Subcutaneous abdominal adipose tissue (tissue), 5 donors: Measurements from ENCODE around the gene INTS1.

Experiments
- H3K27ac ChIP-seq: one replicate; pipeline ENCODE4 v1.7.0; 2013; ENCODE audit warnings: low read depth, mild to moderate bottlenecking, inconsistent platforms, low read length, moderate library complexity
- H3K27me3 ChIP-seq, 5 donors: one replicate each; pipeline ENCODE4 v1.7.0; 2013; ENCODE audit warnings: low read length in 5 of 5, inconsistent platforms in 1 of 5; ENCODE audit not compliant: control insufficient read depth in 5 of 5, insufficient read depth in 4 of 5
- H3K36me3 ChIP-seq, 5 donors: one replicate each; pipeline ENCODE4 v1.7.0; 2013; ENCODE audit warnings: low read length in 5 of 5; ENCODE audit not compliant: control insufficient read depth in 5 of 5, insufficient read depth in 5 of 5
- H3K4me1 ChIP-seq, 5 donors: one replicate each; pipeline ENCODE4 v1.7.0; 2013; ENCODE audit warnings: low read length in 5 of 5, mild to moderate bottlenecking in 3 of 5, moderate library complexity in 1 of 5; ENCODE audit not compliant: control insufficient read depth in 5 of 5, insufficient read depth in 5 of 5
- H3K4me3 ChIP-seq, 5 donors: one replicate each; pipeline ENCODE4 v1.7.0; 2013; ENCODE audit warnings: low read length in 5 of 5, low read depth in 1 of 5
- H3K9ac ChIP-seq, 5 donors: one replicate each; pipeline ENCODE4 v1.7.0; 2013; ENCODE audit warnings: low read length in 5 of 5, mild to moderate bottlenecking in 4 of 5, moderate library complexity in 3 of 5
- H3K9me3 ChIP-seq, 5 donors: one replicate each; pipeline ENCODE4 v1.7.0; 2013; ENCODE audit warnings: low read length in 5 of 5; ENCODE audit not compliant: control insufficient read depth in 5 of 5
- donor health status: healthy.
- donor health status: healthy.
- donor health status: healthy.
- donor health status: healthy.
- donor health status: healthy.

The INTS1 gene

DNA sequence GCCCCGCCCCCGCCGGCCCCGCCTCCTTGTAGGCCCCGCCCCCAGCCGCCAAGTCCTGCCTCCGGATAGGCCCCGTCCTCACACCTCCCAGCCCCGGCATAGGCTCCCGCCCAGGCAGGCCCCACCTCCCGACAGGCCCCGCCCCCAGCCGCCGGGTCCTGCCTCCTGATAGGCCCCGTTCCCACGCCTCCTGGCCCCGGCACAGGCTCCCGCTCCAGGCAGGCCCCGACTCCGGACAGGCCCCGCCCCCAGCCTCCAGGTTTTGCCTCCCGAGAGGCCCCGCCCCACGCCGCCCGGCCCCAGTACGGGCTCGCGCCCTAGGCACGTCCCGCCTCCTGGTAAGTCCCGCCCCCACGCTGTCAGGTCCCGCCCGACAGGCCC is 44.7 kb downstream of the INTS1 start:
- Histone ChIP-seq H3K9ac (no peak overlapping the region), H3K36me3 (no peaks in the 10 kb centered on the region), H3K27ac (peak overlapping the region; percentile 94), H3K4me1 (peaks cover 13 to 72% (median 50%) of the 10 kb centered on the region in 5 donors), H3K27me3 (no peaks in the 10 kb centered on the region), H3K4me3 (peak overlapping the region in 2 of 5 donors; percentile 90 to 95), H3K9me3 (no peaks in the 10 kb centered on the region)

DNA sequence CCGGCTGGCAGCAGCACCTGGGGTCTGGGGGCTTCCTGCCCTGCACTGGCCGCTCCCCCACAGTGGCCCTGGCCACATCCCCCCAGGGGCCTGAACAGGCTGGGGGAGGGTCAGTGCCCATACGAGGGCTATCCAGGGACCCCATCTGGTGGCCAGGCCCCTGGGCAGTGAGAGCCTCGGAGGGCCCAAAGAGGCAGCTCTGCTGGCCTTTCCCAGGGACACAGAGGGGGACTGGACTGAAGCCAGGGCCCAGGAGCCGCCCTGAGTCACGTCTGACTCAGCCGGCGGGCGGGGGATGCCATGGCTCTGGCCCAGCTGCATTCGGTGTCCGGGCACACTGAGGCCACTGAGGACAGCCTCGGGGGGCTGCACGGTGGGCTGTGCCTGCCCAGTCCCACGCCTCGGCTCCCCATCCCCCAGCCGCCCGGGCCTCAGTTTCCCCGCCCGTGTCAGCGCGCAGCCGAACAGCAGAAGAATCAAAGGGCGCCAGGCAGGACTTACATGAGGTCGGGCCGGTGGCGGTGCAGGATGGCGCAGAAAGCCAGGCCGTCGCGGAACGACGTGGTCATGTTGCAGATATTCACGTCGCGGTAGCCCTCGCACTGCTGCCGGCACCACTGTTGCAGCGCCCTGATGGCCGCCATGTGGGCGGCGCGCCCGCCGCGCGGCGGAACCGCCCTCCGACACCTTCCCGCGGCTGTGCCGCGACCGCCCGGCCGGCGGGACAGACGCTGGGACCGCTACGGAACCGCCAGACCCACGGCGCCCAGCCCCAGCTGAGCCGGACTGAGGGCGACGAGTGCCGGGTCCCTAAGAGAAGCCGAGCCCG is 45.3 kb downstream of the INTS1 start, which contains the start of gene MICALL2:
MICALL2 (minus strand) TSS at position 788 of the 829 bp plus-strand sequence; CDS start at position 644, 144 bp downstream.
- no peaks in the 10 kb centered on the region for H3K27me3 ChIP-seq
- H3K9ac ChIP-seq, result peak within 1 kb of the TSS; percentile 77 to 89 (median 83)
- peaks cover 13 to 74% (median 50%) of the 10 kb centered on the region in 5 donors for H3K4me1 ChIP-seq
- peak within 1 kb of the TSS; percentile 72 to 95 (median 84) for H3K4me3 ChIP-seq
- H3K27ac ChIP-seq, result peak within 1 kb of the TSS; percentile 94
- no peaks in the 10 kb centered on the region for H3K9me3 ChIP-seq
- H3K36me3 ChIP-seq, result no peaks in the 10 kb centered on the region

GRCh38 chr7:1457949-1458682 is 46.1 kb downstream of the INTS1 start:
- peak overlapping the region; percentile 94 for H3K27ac ChIP-seq
- peak overlapping the region in 4 of 5 donors; percentile 64 to 86 (median 70) for H3K9ac ChIP-seq
- no peaks in the 10 kb centered on the region for H3K27me3 ChIP-seq
- peaks cover 13 to 74% (median 50%) of the 10 kb centered on the region in 5 donors for H3K4me1 ChIP-seq
- peak overlapping the region in 4 of 5 donors; percentile 80 to 95 (median 87) for H3K4me3 ChIP-seq
- H3K9me3 ChIP-seq, result no peaks in the 10 kb centered on the region
- no peaks in the 10 kb centered on the region for H3K36me3 ChIP-seq

DNA sequence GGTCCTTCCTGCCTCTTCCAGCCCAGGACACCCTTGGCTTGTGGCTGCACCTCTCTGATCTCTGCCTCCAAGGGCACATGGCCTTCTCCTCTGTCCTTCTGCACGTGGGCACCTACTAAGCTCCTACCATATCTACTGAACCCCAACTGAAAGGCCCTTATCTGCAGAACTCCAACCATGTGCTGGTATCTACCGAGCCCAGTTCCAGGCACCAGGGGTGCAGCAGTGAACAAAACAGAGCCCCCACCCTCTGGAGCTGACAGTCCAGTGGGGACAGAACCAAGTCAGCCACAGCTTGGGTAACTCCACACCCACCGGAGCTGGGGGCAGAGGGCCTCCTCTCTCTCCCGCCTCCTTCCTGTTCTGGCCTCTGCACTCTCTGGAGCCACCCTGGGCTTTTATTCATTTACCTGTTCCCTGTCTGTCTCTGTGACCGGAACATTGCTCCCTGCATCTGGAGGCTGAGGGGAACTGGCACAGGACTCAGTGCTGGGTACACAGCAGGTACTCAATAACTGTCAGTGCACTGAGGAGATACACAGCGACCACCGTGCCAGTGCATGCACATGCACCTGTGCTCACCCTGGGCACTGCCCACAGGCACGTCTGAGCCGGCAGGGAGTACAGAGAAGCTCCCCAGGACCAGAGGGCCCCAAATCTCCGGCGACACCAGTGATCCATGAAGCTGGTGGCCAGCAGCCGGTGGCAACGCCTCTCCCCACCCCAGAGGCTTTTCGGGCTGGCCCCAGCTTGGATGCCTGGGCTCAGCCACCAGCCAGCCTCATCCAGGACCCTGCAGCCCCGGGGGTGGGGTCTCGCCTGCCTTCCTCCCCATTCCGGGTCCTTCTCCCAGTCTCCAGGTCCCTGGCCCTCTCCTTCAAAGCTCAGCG is 46.9 kb downstream of the INTS1 start:
- Histone ChIP-seq H3K27ac (no peak overlapping the region), H3K4me1 (peaks cover 13 to 73% (median 49%) of the 10 kb centered on the region in 5 donors), H3K4me3 (peak overlapping the region in 4 of 5 donors; percentile 4 to 95 (median 87)), H3K36me3 (no peaks in the 10 kb centered on the region), H3K9me3 (no peaks in the 10 kb centered on the region), H3K27me3 (no peaks in the 10 kb centered on the region), H3K9ac (peak overlapping the region in 1 of 5 donors; percentile 68)

GRCh38 chr7:1455955-1456354 is 48.2 kb downstream of the INTS1 start:
- H3K9ac ChIP-seq, result no peak overlapping the region
- H3K4me1 ChIP-seq, result peaks cover 11 to 63% (median 36%) of the 10 kb centered on the region in 5 donors
- H3K4me3 ChIP-seq, result peak overlapping the region in 2 of 5 donors; percentile 2 to 30
- no peaks in the 10 kb centered on the region for H3K9me3 ChIP-seq
- no peaks in the 10 kb centered on the region for H3K27me3 ChIP-seq
- no peaks in the 10 kb centered on the region for H3K36me3 ChIP-seq
- H3K27ac ChIP-seq, result no peak overlapping the region

DNA sequence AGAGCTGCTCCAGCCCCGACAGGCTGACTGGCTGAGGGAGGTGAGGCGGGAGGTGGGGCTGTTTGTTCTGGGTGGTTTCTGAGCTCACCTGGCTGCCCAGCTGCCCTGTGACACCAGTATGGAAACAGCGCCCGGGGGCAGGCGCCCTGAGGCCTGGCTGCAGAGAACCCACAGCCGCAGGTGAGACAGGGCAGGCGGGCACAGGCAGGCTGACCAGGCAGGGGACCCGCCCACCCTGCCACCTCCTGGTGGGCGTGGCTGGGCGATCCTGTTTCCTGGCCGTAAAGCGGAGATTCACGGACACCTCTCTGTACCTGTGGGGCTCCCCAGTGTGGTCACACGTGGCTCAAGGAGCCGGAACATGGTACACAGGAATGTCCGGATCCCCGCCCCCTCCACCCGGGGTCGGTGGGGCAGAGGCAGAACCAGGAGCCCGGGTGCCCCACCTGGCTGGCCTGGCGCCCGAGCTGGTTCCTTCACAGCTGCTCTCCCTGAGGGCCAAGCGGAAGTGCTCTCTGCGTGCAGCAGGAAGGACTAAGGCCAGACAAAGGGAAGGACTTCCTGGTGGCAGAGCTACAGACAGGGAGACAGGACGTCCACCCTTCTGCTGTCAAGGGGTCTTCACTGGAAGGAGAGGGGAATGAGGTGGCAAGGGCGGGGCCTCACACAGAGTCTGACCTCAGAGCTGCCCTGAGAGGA is 48.8 kb downstream of the INTS1 start:
- Histone ChIP-seq H3K4me3 (peak overlapping the region in 2 of 5 donors; percentile 16 to 30), H3K27ac (no peak overlapping the region), H3K9me3 (no peaks in the 10 kb centered on the region), H3K27me3 (no peaks in the 10 kb centered on the region), H3K36me3 (no peaks in the 10 kb centered on the region), H3K4me1 (peaks cover 7 to 58% (median 31%) of the 10 kb centered on the region in 5 donors), H3K9ac (peak overlapping the region in 1 of 5 donors; percentile 20)

DNA sequence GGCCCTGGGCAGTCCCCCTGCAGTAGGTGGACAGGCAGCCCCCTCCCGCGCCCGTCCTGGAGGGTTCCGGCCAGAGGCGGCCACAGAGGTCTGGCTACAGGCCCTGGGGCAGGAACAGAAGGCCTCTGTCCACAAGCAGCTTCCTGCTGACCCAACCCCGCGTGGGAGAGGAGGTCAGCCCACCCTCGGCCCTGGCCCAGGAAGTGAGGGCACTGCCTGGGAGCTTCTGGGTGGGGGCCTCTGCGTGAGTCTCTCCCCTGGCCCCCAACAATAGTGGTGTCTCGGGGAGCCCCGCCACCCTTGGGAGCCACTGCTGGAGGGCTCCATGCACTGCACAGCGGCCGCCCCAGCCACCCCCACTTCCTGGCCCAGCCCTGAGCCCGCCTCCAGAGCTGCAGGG is 49.6 kb downstream of the INTS1 start:
- no peaks in the 10 kb centered on the region for H3K9me3 ChIP-seq
- H3K27ac ChIP-seq, result no peak overlapping the region
- H3K4me1 ChIP-seq, result peaks cover 3 to 52% (median 24%) of the 10 kb centered on the region in 5 donors
- H3K27me3 ChIP-seq, result no peaks in the 10 kb centered on the region
- H3K36me3 ChIP-seq, result no peaks in the 10 kb centered on the region
- H3K9ac ChIP-seq, result no peak overlapping the region
- peak overlapping the region in 1 of 5 donors; percentile 24 for H3K4me3 ChIP-seq

- H3K4me3 ChIP-seq, result no peak overlapping the region
- H3K27ac ChIP-seq, result no peak overlapping the region
- H3K9ac ChIP-seq, result no peak overlapping the region
- no peaks in the 10 kb centered on the region for H3K9me3 ChIP-seq
- no peaks in the 10 kb centered on the region for H3K36me3 ChIP-seq
- H3K27me3 ChIP-seq, result no peaks in the 10 kb centered on the region
- peaks cover 3 to 40% (median 11%) of the 10 kb centered on the region in 5 donors for H3K4me1 ChIP-seq
These were observed 52.0 kb downstream of the INTS1 start for GRCh38 chr7:1452205-1452604.

GRCh38 chr7:1450987-1451386 is 53.2 kb downstream of the INTS1 start:
- Histone ChIP-seq H3K9me3 (no peaks in the 10 kb centered on the region), H3K36me3 (no peaks in the 10 kb centered on the region), H3K27me3 (no peaks in the 10 kb centered on the region), H3K4me3 (no peak overlapping the region), H3K9ac (no peak overlapping the region), H3K4me1 (peaks cover 3 to 35% (median 10%) of the 10 kb centered on the region in 5 donors), H3K27ac (no peak overlapping the region)
